Esophagus muscularis mucosa (tissue), 4 donors: Measurements from ENCODE around the gene DKC1. TPM values are rescaled to one million over a fixed set of nuclear protein-coding genes. Genes with fewer than 3 reads are reported as not detected.
A peak's percentile ranks its signal among the peaks of the same experiment; 100 is the strongest.

Experiments used
- DNase-seq: peaks from one replicate; pipeline ENCODE4 v3.0.0-alpha.2; 2017; ENCODE audit errors: extremely low spot score
- H3K27ac ChIP-seq, 4 donors: fragments of 200-600 bp; sonication (generic); replicated peaks in 1 of 4; 1 replicate in 3 of 4; 2 replicates in 1 of 4; pipeline ENCODE4 v1.5.1; 2016 to 2019; ENCODE audit warnings: mild to moderate bottlenecking in 1 of 4
- H3K27me3 ChIP-seq, 4 donors: fragments of 200-600 bp; sonication (generic); one replicate each; pipeline versions ENCODE4 v1.5.1 to v1.6.0; 2016 to 2019
- H3K36me3 ChIP-seq, 4 donors: fragments of 200-600 bp; sonication (generic); one replicate each; pipeline ENCODE4 v1.5.1; 2016 to 2019
- H3K4me1 ChIP-seq, 4 donors: fragments of 200-600 bp; sonication (generic); one replicate each; pipeline ENCODE4 v1.5.1; 2016 to 2019
- H3K4me3 ChIP-seq, 4 donors: fragments of 200-600 bp; sonication (generic); 1 replicate in 2 of 4; 2 replicates in 2 of 4; pipeline ENCODE4 v1.5.1; 2016 to 2019; ENCODE audit warnings: mild to moderate bottlenecking in 4 of 4, moderate library complexity in 1 of 4
- H3K9me3 ChIP-seq, 4 donors: fragments of 200-600 bp; sonication (generic); 1 replicate in 3 of 4; 2 replicates in 1 of 4; pipeline ENCODE4 v1.5.1; 2016 to 2019
- EP300 ChIP-seq: sonication (generic); formaldehyde crosslinking; IDR thresholded peaks from one replicate; pipeline ENCODE4 v1.6.1; 2017; ENCODE audit warnings: antibody characterized with exemption
- POLR2A ChIP-seq: fragments of 450-650 bp; IDR thresholded peaks from one replicate; pipeline ENCODE4 v1.6.1; 2017; ENCODE audit warnings: antibody characterized with exemption, moderate library complexity, mild to moderate bottlenecking, low read depth
- POLR2AphosphoS5 ChIP-seq, 2 donors: sonication (generic); formaldehyde crosslinking; IDR thresholded peaks; one replicate each; pipeline ENCODE4 v1.6.1; 2017; ENCODE audit warnings: antibody characterized with exemption in 2 of 2
- WGBS: methylation state at CpG from one replicate; pipeline ENCODE4 v1.1.5; 2018; 5-methylcytosine and 5-hydroxymethylcytosine counted together
- intact Hi-C: fragments of 100-400 bp; cut with DNase I; formaldehyde crosslinking; loops from one replicate; pipeline ENCODE4 v1.15.1; 2023
- total RNA-seq, 4 donors: library from RNA; depleted of rRNA; stranded (reverse); fragments of >200 nt; gene quantifications; one replicate each; pipeline versions ENCODE4 v1.1.0 to v1.2.1, GENCODE V29; 2016
- TF ChIP-seq, protein P1 (sequence below), 3 experiments: fragments of 200-600 bp in 2 of 3; fragments of 450-650 bp in 1 of 3; sonication (generic) in 2 of 3; IDR thresholded peaks; one replicate each; pipeline ENCODE4 v1.5.1; 2017 to 2019; ENCODE audit warnings: antibody characterized with exemption in 3 of 3, mild to moderate bottlenecking in 2 of 3, moderate library complexity in 1 of 3

DKC1 gene
- total RNA-seq, 4 donors from 2014 or later: 18.3 to 29.9 (median 24.9) TPM

DNA sequence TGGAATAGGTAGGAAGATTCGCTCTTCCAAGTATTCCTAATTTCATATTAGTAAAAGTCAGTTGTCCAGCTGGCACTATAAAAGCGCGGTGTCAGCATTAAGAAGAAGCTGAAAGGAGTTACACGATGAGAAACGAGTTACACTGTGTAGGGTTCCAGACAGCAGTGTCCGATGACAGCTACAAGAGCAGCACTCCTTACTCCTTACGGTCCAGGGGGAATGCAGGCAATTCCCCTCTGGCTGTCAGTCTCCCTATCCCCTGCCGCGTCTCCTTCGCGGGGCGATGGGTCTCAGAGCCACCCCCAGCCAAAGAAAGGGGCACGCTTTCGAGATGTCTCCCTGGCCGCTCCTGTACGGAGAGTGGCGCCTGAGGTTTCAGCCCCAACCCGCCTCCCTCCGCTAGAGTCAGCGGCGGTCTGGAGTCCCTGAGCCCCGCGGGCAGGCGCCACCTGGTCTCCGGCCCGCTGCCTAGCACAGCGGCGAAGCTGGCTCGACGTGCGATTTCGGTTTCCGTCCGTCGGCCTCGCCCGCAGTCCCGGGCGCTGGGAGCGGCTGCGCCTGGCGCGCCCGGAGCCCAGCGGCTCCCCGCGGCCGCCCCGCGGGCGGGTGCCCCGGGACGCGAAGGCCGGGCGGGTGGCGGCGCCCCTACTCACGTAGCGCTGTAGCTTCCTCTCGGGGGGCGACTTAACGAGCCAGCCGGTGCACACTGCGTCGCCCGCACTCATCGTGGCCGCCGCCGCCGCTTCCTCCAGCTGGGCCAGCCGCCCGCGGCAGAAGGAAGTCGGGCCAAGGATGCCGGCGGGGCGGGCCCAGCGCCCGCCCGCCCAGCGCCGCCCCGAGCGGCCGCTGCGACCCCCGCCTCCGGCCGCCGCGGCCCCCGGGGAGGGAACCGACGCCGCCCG is 12.1 kb upstream of the DKC1 start, which contains the start of gene GAB3:
TSS of gene GAB3 (minus strand) at position 777 of the 902 bp plus-strand sequence. CDS start at position 725, 52 bp downstream.
- DNase-seq: no peak

DNA sequence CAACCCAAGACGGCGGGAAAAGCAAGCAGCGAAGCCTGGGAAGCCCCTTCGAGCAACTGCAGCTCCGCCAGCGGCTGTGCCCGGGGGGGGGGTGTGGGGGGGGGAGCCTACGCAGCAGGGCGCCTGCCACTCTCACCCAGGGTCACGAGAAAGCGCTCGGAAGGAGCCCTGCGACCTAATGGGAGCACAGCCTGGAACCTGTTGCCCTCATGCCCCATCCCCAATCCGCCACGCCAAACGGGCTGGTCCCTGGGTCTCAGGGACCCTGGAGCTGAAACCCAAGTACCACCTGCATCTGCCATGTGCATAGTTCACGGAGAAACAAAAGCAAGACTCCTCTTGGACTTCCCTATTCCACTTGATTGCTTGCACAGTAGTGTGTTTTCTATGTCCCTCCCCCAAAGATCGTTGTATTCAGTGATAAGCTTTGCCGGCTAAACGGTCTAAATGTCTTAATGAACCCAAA is 11.4 kb upstream of the DKC1 start:
- Histone ChIP-seq H3K27ac (peak overlapping the region; percentile 74 to 80 (median 78)), H3K4me1 (peaks cover 0 to 23% (median 20%) of the 10 kb centered on the region in 4 donors), H3K4me3 (peak overlapping the region; percentile 56 to 67 (median 61)), H3K36me3 (no peaks in the 10 kb centered on the region), H3K9me3 (no peaks in the 10 kb centered on the region), H3K27me3 (no peaks in the 10 kb centered on the region)
- no peak for DNase-seq
- TF ChIP-seq POLR2A: no peak
- no peak for TF ChIP-seq EP300
- intact Hi-C loops: no loop called here
- 70% methylated on average over 7 of the region's 20 CpGs for WGBS

More for the DNA sequence above, 12.1 kb upstream of the DKC1 start, which contains the start of gene GAB3:
- Histone ChIP-seq H3K4me1 (peaks cover 0 to 23% (median 20%) of the 10 kb centered on the region in 4 donors), H3K36me3 (no peaks in the 10 kb centered on the region), H3K27ac (peak within 1 kb of the TSS; percentile 74 to 80 (median 78)), H3K27me3 (no peaks in the 10 kb centered on the region), H3K4me3 (peak within 1 kb of the TSS; percentile 56 to 67 (median 61)), H3K9me3 (peaks cover 0 to 3% (median 0%) of the 10 kb centered on the region in 4 donors)
- WGBS: 30% methylated on average over 9 of the region's 98 CpGs
- intact Hi-C loops: no loop called here
- no peak for TF ChIP-seq EP300
- TF ChIP-seq POLR2AphosphoS5 (IDR thresholded peaks at IDR 0.05): peak in 1 of 2 donors; percentile 22
- TF ChIP-seq, protein P1, sequence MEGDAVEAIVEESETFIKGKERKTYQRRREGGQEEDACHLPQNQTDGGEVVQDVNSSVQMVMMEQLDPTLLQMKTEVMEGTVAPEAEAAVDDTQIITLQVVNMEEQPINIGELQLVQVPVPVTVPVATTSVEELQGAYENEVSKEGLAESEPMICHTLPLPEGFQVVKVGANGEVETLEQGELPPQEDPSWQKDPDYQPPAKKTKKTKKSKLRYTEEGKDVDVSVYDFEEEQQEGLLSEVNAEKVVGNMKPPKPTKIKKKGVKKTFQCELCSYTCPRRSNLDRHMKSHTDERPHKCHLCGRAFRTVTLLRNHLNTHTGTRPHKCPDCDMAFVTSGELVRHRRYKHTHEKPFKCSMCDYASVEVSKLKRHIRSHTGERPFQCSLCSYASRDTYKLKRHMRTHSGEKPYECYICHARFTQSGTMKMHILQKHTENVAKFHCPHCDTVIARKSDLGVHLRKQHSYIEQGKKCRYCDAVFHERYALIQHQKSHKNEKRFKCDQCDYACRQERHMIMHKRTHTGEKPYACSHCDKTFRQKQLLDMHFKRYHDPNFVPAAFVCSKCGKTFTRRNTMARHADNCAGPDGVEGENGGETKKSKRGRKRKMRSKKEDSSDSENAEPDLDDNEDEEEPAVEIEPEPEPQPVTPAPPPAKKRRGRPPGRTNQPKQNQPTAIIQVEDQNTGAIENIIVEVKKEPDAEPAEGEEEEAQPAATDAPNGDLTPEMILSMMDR (IDR thresholded peaks at IDR 0.05): no peak
- TF ChIP-seq POLR2A: no peak

DNA sequence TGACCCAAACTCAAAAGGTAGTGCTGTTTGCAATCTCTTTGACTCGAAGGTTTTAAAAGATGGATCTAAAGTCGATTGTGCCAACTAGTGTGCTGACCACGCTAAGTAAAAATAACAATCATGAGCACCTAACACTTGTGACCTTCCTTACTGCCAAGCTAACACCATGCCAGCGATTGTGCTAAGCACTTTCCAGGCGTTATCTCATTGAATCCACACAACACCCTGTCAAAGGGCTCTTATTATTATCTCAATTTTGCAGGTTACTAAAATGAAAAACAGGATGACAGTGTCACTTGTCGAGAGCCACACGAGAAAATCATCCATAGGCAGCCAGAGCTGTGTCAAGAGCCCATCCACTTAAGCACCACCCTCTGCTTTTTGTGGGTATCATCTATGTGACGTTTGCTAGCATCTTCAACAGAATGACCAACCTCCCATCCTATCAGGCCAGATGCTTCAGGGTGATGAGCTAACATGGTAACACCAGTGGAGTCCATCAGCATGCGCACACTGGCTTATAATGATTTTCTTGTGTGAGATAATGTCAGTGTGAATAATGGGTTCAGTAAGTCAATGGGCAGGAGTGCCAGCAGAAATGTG is 10.9 kb upstream of the DKC1 start:
- no peak for TF ChIP-seq POLR2AphosphoS5 (IDR thresholded peaks at IDR 0.05)
- no peak for TF ChIP-seq POLR2A
- TF ChIP-seq EP300: no peak
- TF ChIP-seq, protein P1 (IDR thresholded peaks at IDR 0.05): no peak
- peak overlapping the region in 1 of 4 donors; percentile 77 for H3K27ac ChIP-seq
- no peak for DNase-seq
- 69% methylated on average over 9 of the region's 9 CpGs for WGBS
- intact Hi-C loops: no loop called here
- H3K4me1 ChIP-seq: peaks cover 0 to 23% (median 20%) of the 10 kb centered on the region in 4 donors
- H3K4me3 ChIP-seq: peak overlapping the region in 2 of 4 donors; percentile 62 to 67
- H3K27me3 ChIP-seq: no peaks in the 10 kb centered on the region
- no peaks in the 10 kb centered on the region for H3K36me3 ChIP-seq
- H3K9me3 ChIP-seq: no peaks in the 10 kb centered on the region

DNA sequence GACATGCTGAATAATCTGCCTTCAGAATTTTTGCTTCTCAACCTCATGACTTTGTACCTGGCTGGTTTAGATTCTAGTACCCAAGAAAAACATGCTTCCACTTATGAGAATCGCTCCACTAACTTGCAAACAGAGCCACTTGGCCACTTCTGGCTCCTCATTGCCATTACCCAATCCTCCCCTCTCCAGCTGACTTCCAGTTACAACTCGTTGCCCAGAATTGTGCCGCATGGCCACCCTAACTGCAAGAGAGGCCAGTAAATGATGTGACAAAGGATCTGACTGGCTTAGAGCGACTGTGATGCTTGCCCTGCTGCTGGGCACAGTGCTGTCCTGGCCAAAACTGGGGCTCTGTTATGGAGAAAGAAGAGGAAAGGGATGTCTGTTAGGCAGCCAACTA is 4.0 kb upstream of the DKC1 start:
- 73% methylated on average over 4 of the region's 4 CpGs for WGBS
- no peak for TF ChIP-seq EP300
- TF ChIP-seq POLR2A: no peak
- TF ChIP-seq, protein P1 (IDR thresholded peaks at IDR 0.05): no peak
- no peak for TF ChIP-seq POLR2AphosphoS5 (IDR thresholded peaks at IDR 0.05)
- no peaks in the 10 kb centered on the region for H3K27me3 ChIP-seq
- peaks cover 3 to 10% (median 7%) of the 10 kb centered on the region in 4 donors for H3K4me1 ChIP-seq
- H3K27ac ChIP-seq: no peak overlapping the region
- H3K9me3 ChIP-seq: no peaks in the 10 kb centered on the region
- H3K36me3 ChIP-seq: no peaks in the 10 kb centered on the region
- no peak for DNase-seq
- H3K4me3 ChIP-seq: no peak overlapping the region
- intact Hi-C loops: no loop called here
